IMR-90 (cell line): ENCODE results near the gene WDR89. TPM values are rescaled to one million over a fixed set of nuclear protein-coding genes. Genes with fewer than 3 reads are reported as not detected.

Experiments
- ATAC-seq: fragments of 200-7000 bp; cut with Tn5 transposase; 2 replicates; pipeline ENCODE4 v1.9.1; 2020; ENCODE audit warnings: low read depth, mild to moderate bottlenecking, moderate library complexity
- BruUV-seq: library from RNA; stranded (reverse); fragments of 400-500 nt; replicated peaks from 2 replicates; lab custom pipeline; 2021; lab: Mats Ljungman, UMichigan
- CTCF ChIA-PET: fragments of 300-600 bp; formaldehyde crosslinking; extraction: SDS; loops from one replicate; lab custom pipeline; 2021; ENCODE audit warnings: antibody characterized with exemption; lab: Yijun Ruan, JAX
- POLR2A ChIA-PET: fragments of 300-600 bp; sonication (Branson Sonifier 250); formaldehyde crosslinking; loops from one replicate; lab custom pipeline; 2022; ENCODE audit warnings: antibody characterized with exemption; ENCODE audit not compliant: unreplicated experiment; lab: Charles Lee
- DNase-seq: peaks from one replicate; pipeline ENCODE4 v3.0.0; 2013
- H2AFZ ChIP-seq: replicated peaks from 2 replicates; pipeline ENCODE3; 2013; ENCODE audit warnings: low read length, mild to moderate bottlenecking; ENCODE audit not compliant: poor library complexity
- H2AK5ac ChIP-seq: 2 replicates; pipeline ENCODE4 v1.6.1; 2013; ENCODE audit warnings: low read depth, low read length, inconsistent platforms
- H2AK9ac ChIP-seq: replicated peaks from 2 replicates; pipeline ENCODE3; 2013; ENCODE audit warnings: mild to moderate bottlenecking, low read depth, low read length, moderate library complexity; ENCODE audit not compliant: poor library complexity
- H2BK120ac ChIP-seq: 2 replicates; pipeline ENCODE4 v1.6.1; 2013; ENCODE audit warnings: low read depth, low read length, inconsistent platforms
- H2BK15ac ChIP-seq: 3 replicates; pipeline ENCODE4 v1.6.1; 2013; ENCODE audit warnings: low read depth, low read length, inconsistent platforms
- H2BK20ac ChIP-seq: 2 replicates; pipeline ENCODE4 v1.6.1; 2013; ENCODE audit warnings: low read depth, mild to moderate bottlenecking, inconsistent platforms, low read length, moderate library complexity
- H2BK5ac ChIP-seq: 2 replicates; pipeline ENCODE4 v1.6.1; 2013; ENCODE audit warnings: mild to moderate bottlenecking, low read depth, low read length, inconsistent platforms; ENCODE audit not compliant: poor library complexity, severe bottlenecking
- H3K14ac ChIP-seq: replicated peaks from 2 replicates; pipeline ENCODE4 v1.6.1; 2013; ENCODE audit warnings: low read depth, low read length, inconsistent platforms
- H3K18ac ChIP-seq: 2 replicates; pipeline ENCODE4 v1.6.1; 2013; ENCODE audit warnings: low read depth, low read length, control low read depth
- H3K23ac ChIP-seq: 2 replicates; pipeline ENCODE4 v1.6.1; 2013; ENCODE audit warnings: low read depth, low read length, inconsistent platforms
- H3K27ac ChIP-seq: 2 replicates; pipeline ENCODE4 v1.5.1; 2013; ENCODE audit warnings: mild to moderate bottlenecking, control low read depth, low read length; ENCODE audit not compliant: insufficient read depth
- H3K27me3 ChIP-seq: 2 replicates; pipeline ENCODE4 v1.6.1; 2013; ENCODE audit warnings: low read length; ENCODE audit not compliant: control insufficient read depth, insufficient read depth
- H3K36me3 ChIP-seq: 2 replicates; pipeline ENCODE4 v1.6.1; 2013; ENCODE audit warnings: low read length, mixed read lengths; ENCODE audit not compliant: control insufficient read depth, insufficient read depth
- H3K4ac ChIP-seq: 2 replicates; pipeline ENCODE4 v1.6.1; 2013; ENCODE audit warnings: low read depth, low read length, inconsistent platforms
- H3K4me1 ChIP-seq: 2 replicates; pipeline ENCODE4 v1.6.1; 2013; ENCODE audit warnings: low read length, mixed read lengths; ENCODE audit not compliant: control insufficient read depth, insufficient read depth
- H3K4me2 ChIP-seq: 2 replicates; pipeline ENCODE4 v1.6.1; 2013; ENCODE audit warnings: low read depth, mild to moderate bottlenecking, control low read depth, low read length, moderate library complexity
- H3K4me3 ChIP-seq: 2 replicates; pipeline ENCODE4 v1.5.1; 2013; ENCODE audit warnings: low read depth, mild to moderate bottlenecking, control low read depth, low read length, moderate library complexity; ENCODE audit not compliant: insufficient read depth
- H3K56ac ChIP-seq: 2 replicates; pipeline ENCODE4 v1.6.1; 2013; ENCODE audit warnings: low read length, inconsistent platforms; ENCODE audit not compliant: insufficient read depth; ENCODE audit errors: extremely low read depth
- H3K79me1 ChIP-seq, 2 experiments: 2 replicates each; pipeline ENCODE4 v1.6.1; 2013; ENCODE audit warnings: low read length in 2 of 2, inconsistent platforms in 1 of 2, low read depth in 1 of 2
- H3K9ac ChIP-seq: 2 replicates; pipeline ENCODE4 v1.6.1; 2013; ENCODE audit warnings: low read depth, low read length, control low read depth
- H3K9me1 ChIP-seq: 2 replicates; pipeline ENCODE4 v1.6.1; 2013; ENCODE audit warnings: low read length, inconsistent platforms; ENCODE audit not compliant: insufficient read depth
- H3K9me3 ChIP-seq: 2 replicates; pipeline ENCODE4 v1.6.1; 2013; ENCODE audit warnings: low read length; ENCODE audit not compliant: control insufficient read depth, insufficient read depth
- H4K20me1 ChIP-seq: 2 replicates; pipeline ENCODE4 v1.6.1; 2013; ENCODE audit warnings: low read length, inconsistent platforms; ENCODE audit not compliant: insufficient read depth
- H4K5ac ChIP-seq: 2 replicates; pipeline ENCODE4 v1.6.1; 2013; ENCODE audit warnings: mild to moderate bottlenecking, low read depth, low read length, control low read depth
- H4K8ac ChIP-seq, 2 experiments: 2 replicates each; pipeline ENCODE4 v1.6.1; 2013; ENCODE audit warnings: low read depth in 2 of 2, low read length in 2 of 2, control low read depth in 1 of 2, inconsistent platforms in 1 of 2
- H4K91ac ChIP-seq: 2 replicates; pipeline ENCODE4 v1.6.1; 2013; ENCODE audit warnings: low read depth, low read length, inconsistent platforms; ENCODE audit not compliant: insufficient read depth
- BHLHE40 ChIP-seq: fragments of 150-350 bp; IDR thresholded peaks from 2 replicates; pipeline ENCODE4 v1.6.1; 2016; ENCODE audit warnings: mild to moderate bottlenecking, low read depth, low read length
- CEBPB ChIP-seq: IDR thresholded peaks from 2 replicates; pipeline ENCODE4 v1.6.1; 2012; ENCODE audit warnings: low read depth, low read length, improper control_type of control experiment
- FOS ChIP-seq: fragments of 150-350 bp; IDR thresholded peaks from 2 replicates; pipeline ENCODE4 v1.6.1; 2016; ENCODE audit warnings: low read depth, low read length
- MAZ ChIP-seq: IDR thresholded peaks from 2 replicates; pipeline ENCODE4 v1.6.1; 2012; ENCODE audit warnings: low read depth, mild to moderate bottlenecking, low read length, improper control_type of control experiment, moderate library complexity, borderline replicate concordance
- MXI1 ChIP-seq: IDR thresholded peaks from 2 replicates; pipeline ENCODE4 v1.6.1; 2012; ENCODE audit warnings: low read depth, mild to moderate bottlenecking, low read length, moderate library complexity, borderline replicate concordance
- NFE2L2 ChIP-seq: fragments of 150-350 bp; IDR thresholded peaks from 2 replicates; pipeline ENCODE4 v1.6.1; 2016; ENCODE audit warnings: low read depth, mild to moderate bottlenecking, low read length
- POLR2A ChIP-seq: IDR thresholded peaks from 2 replicates; pipeline ENCODE4 v1.6.1; 2012; ENCODE audit warnings: mild to moderate bottlenecking, low read depth, low read length
- SMC3 ChIP-seq: fragments of 150-350 bp; IDR thresholded peaks from 2 replicates; pipeline ENCODE4 v1.6.1; 2016; ENCODE audit warnings: low read depth, mild to moderate bottlenecking, antibody characterized with exemption, low read length, moderate library complexity
- USF2 ChIP-seq: fragments of 150-350 bp; IDR thresholded peaks from 2 replicates; pipeline ENCODE4 v1.6.1; 2017; ENCODE audit warnings: mild to moderate bottlenecking, antibody characterized with exemption, low read length, low read depth
- WGBS, 2 experiments: methylation state at CpG; one replicate each; pipeline versions ENCODE4 v1.1.5 to v1.1.7; 2013; ENCODE audit warnings: missing lambda C conversion rate in 2 of 2; ENCODE audit not compliant: insufficient read length in 1 of 2; ENCODE audit errors: extremely low coverage in 2 of 2; 5-methylcytosine and 5-hydroxymethylcytosine counted together
- dilution Hi-C: fragments of 300-500 bp; cut with HindIII; formaldehyde crosslinking; loops from one replicate; pipeline ENCODE4 v1.14.3; 2018; ENCODE audit warnings: low sequenced_read_pairs; ENCODE audit not compliant: unreplicated experiment
- in situ Hi-C: fragments of 300-500 bp; cut with MboI; formaldehyde crosslinking; loops from 3 replicates; pipeline ENCODE4 v1.14.3; 2019; ENCODE audit warnings: low sequenced_read_pairs, inconsistent platforms, mixed read lengths
- intact Hi-C: fragments of 100-400 bp; cut with micrococcal nuclease; formaldehyde crosslinking; loops from 2 replicates; pipeline ENCODE4 v1.10.0; 2022
- polyA plus RNA-seq, 3 experiments: library from polyadenylated mRNA; depleted of rRNA; stranded (reverse); fragments of >200 nt; gene quantifications; 2 replicates each; pipeline ENCODE4 v1.2.3, GENCODE V29; 2012; ENCODE audit warnings: low replicate concordance in 1 of 3
- total RNA-seq: library from RNA; depleted of rRNA; stranded (reverse); fragments of >200 nt; gene quantifications from 2 replicates; pipeline ENCODE4 v1.2.3, GENCODE V29; 2012

The WDR89 gene
- total and polyA plus RNA-seq, 2 of the 4 experiments (the other 2 are of a cell fraction): 4.3 to 10.2 TPM

GRCh38 chr14:63650256-63650952, 8.7 kb upstream of the WDR89 start:
- POLR2A ChIA-PET: interaction anchor here (0.7 kb wide), 1 partner anchor 18 kb away, joined by 4 read pairs; no protein-coding TSS in a partner anchor
- H3K9me3 ChIP-seq: no peaks in the 10 kb centered on the region
- no peaks in the 10 kb centered on the region for H4K20me1 ChIP-seq
- no peaks in the 10 kb centered on the region for H3K79me1 ChIP-seq
- H3K23ac ChIP-seq: no peak overlapping the region
- H3K4ac ChIP-seq: no peak overlapping the region
- peak overlapping the region; percentile 26 for H2BK5ac ChIP-seq
- H3K9ac ChIP-seq: no peak overlapping the region
- H2BK120ac ChIP-seq: no peak overlapping the region
- in situ Hi-C loops: no loop called here
- 0 out of 2 replicates have a peak overlapping the region, but pooled peaks have one; percentile 1 for H4K5ac ChIP-seq
- intact Hi-C loops: no loop called here
- CTCF ChIA-PET: interaction anchor here (0.6 to 1.4 kb wide), 2 partner anchors 120 to 125 kb away, joined by 3 to 7 read pairs; no protein-coding TSS in a partner anchor
- no peak overlapping the region for H4K8ac ChIP-seq
- no TSS peak for BruUV-seq
- no peaks in the 10 kb centered on the region for H3K36me3 ChIP-seq
- H2BK20ac ChIP-seq: no peak overlapping the region
- TF ChIP-seq MXI1 (no peak), BHLHE40 (no peak), NFE2L2 (no peak), SMC3 (no peak), FOS (no peak), CEBPB (no peak), USF2 (no peak), POLR2A (no peak), MAZ (no peak)
- no CpG with 5 or more reads among the region's 3 CpGs for WGBS, 2 experiments
- H3K18ac ChIP-seq: peak overlapping the region; percentile 37; the same call in 1 of the 2 replicates
- H3K9me1 ChIP-seq: no peaks in the 10 kb centered on the region; the same call in 1 of the 2 replicates
- H3K56ac ChIP-seq: no peak overlapping the region
- ATAC-seq (peak; percentile 22; the same call in 1 of the 2 replicates), DNase-seq (peak; percentile 42)
- H2BK15ac ChIP-seq: no peak overlapping the region
- no peak overlapping the region for H3K4me3 ChIP-seq
- H2AFZ ChIP-seq: no peak overlapping the region
- H2AK5ac ChIP-seq: no peak overlapping the region
- H3K4me1 ChIP-seq: peaks cover 2% of the 10 kb centered on the region; the same call in 1 of the 2 replicates
- dilution Hi-C loops: no loop called here
- no peak overlapping the region for H2AK9ac ChIP-seq
- H3K4me2 ChIP-seq: no peak overlapping the region; the same call in 1 of the 2 replicates
- H3K27me3 ChIP-seq: no peaks in the 10 kb centered on the region
- no peak overlapping the region for H3K14ac ChIP-seq
- H4K91ac ChIP-seq: no peak overlapping the region
- no peak overlapping the region for H3K27ac ChIP-seq
